DND-41 (cell line): Measurements from ENCODE around the gene PIGO.

ENCODE experiments used
- ATAC-seq: fragments of 200-7000 bp; cut with Tn5 transposase; 3 replicates; pipeline ENCODE4 v1.9.1; 2021; ENCODE audit warnings: low read depth; ENCODE audit not compliant: insufficient read depth
- DNase-seq: peaks from one replicate; pipeline ENCODE4 v3.0.0-alpha.2; 2020
- H2AFZ ChIP-seq: 2 replicates; pipeline ENCODE4 v1.6.0; 2012; ENCODE audit warnings: low read depth, low read length
- H3K27ac ChIP-seq: 2 replicates; pipeline ENCODE4 v1.5.1; 2012; ENCODE audit warnings: low read length, inconsistent platforms
- H3K27me3 ChIP-seq: fragments of 200-600 bp; sonication (generic); 2 replicates; pipeline ENCODE4 v1.6.0; 2012; ENCODE audit warnings: low read length, mild to moderate bottlenecking, inconsistent platforms; ENCODE audit not compliant: insufficient read depth, poor library complexity
- H3K36me3 ChIP-seq: 2 replicates; pipeline ENCODE4 v1.5.1; 2012; ENCODE audit warnings: low read length, inconsistent platforms; ENCODE audit not compliant: insufficient read depth
- H3K4me1 ChIP-seq: 2 replicates; pipeline ENCODE4 v1.5.1; 2012; ENCODE audit warnings: mild to moderate bottlenecking, low read length; ENCODE audit not compliant: insufficient read depth
- H3K4me2 ChIP-seq: 2 replicates; pipeline ENCODE4 v1.6.0; 2012; ENCODE audit warnings: mild to moderate bottlenecking, moderate library complexity, low read length, inconsistent platforms; ENCODE audit not compliant: insufficient read depth
- H3K4me3 ChIP-seq, 2 experiments: fragments of 200-600 bp in 1 of 2; shearing (Covaris generic) in 1 of 2; 2 replicates each; pipeline ENCODE4 v1.5.1; 2012 to 2016; ENCODE audit warnings: inconsistent platforms in 2 of 2, low read length in 2 of 2, mild to moderate bottlenecking in 2 of 2, low read depth in 1 of 2, moderate library complexity in 1 of 2
- H3K79me2 ChIP-seq: 2 replicates; pipeline ENCODE4 v1.6.0; 2012; ENCODE audit warnings: low read length, inconsistent platforms; ENCODE audit not compliant: insufficient read depth
- H3K9ac ChIP-seq: 2 replicates; pipeline ENCODE4 v1.6.0; 2012; ENCODE audit warnings: low read depth, mild to moderate bottlenecking, inconsistent platforms, low read length, moderate library complexity
- H3K9me3 ChIP-seq: 2 replicates; pipeline ENCODE4 v1.5.1; 2012; ENCODE audit warnings: low read length, moderate library complexity, mild to moderate bottlenecking, inconsistent platforms; ENCODE audit not compliant: insufficient read depth, severe bottlenecking
- H4K20me1 ChIP-seq: 2 replicates; pipeline ENCODE4 v1.6.0; 2012; ENCODE audit warnings: low read length; ENCODE audit not compliant: insufficient read depth
- EZH2 ChIP-seq: IDR thresholded peaks from 3 replicates; pipeline ENCODE4 v1.6.1; 2012; ENCODE audit warnings: borderline replicate concordance, low read depth, mild to moderate bottlenecking, moderate library complexity, low read length, inconsistent platforms; ENCODE audit not compliant: severe bottlenecking
- TF ChIP-seq, protein P1 (sequence below): IDR thresholded peaks from 2 replicates; pipeline ENCODE4 v1.5.1; 2012; ENCODE audit warnings: borderline replicate concordance, low read length, moderate library complexity, mild to moderate bottlenecking; ENCODE audit not compliant: poor library complexity, severe bottlenecking; ENCODE audit errors: extremely low read depth

Gene PIGO

DNA sequence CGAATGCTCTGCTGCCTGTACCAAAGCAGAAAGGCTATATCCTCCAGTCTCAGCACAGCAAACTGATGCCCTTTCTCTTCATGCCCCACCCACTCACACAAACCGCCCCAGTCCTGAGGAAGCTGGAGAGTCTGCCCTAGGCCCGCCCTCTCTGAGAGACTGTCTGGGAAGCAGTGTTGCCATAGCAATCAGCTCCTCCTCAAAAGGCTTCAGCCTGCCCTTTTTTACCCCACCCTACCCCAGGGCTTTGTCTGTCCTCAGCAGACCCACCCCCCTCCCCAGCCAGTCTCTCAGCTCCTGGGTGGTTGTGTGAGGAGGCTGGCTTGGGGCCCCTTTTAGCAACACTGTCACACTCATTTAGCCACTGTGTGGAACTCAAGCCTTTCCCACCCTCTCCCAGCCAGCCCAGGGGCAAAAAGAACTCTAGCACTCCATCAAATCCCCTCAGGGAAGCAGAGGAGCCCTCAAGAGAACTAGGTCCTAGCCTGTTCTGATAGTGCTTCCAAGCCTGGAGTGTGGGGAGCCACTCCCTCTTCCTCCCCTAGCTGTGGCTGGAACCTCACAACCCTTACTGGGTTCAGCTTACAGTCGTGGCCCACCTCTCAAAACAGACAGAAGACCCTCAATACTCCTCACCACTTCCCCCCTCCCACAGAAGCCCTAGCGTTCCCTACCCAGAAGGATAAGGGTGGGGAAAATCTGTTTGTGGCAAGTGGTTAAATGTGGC lies 17.9 kb upstream of the PIGO start:
- H3K36me3 ChIP-seq: no peaks in the 10 kb centered on the region
- H4K20me1 ChIP-seq: no peaks in the 10 kb centered on the region
- no peak for TF ChIP-seq EZH2
- TF ChIP-seq, protein P1, sequence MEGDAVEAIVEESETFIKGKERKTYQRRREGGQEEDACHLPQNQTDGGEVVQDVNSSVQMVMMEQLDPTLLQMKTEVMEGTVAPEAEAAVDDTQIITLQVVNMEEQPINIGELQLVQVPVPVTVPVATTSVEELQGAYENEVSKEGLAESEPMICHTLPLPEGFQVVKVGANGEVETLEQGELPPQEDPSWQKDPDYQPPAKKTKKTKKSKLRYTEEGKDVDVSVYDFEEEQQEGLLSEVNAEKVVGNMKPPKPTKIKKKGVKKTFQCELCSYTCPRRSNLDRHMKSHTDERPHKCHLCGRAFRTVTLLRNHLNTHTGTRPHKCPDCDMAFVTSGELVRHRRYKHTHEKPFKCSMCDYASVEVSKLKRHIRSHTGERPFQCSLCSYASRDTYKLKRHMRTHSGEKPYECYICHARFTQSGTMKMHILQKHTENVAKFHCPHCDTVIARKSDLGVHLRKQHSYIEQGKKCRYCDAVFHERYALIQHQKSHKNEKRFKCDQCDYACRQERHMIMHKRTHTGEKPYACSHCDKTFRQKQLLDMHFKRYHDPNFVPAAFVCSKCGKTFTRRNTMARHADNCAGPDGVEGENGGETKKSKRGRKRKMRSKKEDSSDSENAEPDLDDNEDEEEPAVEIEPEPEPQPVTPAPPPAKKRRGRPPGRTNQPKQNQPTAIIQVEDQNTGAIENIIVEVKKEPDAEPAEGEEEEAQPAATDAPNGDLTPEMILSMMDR: no peak
- H3K27me3 ChIP-seq: no peaks in the 10 kb centered on the region
- H3K4me1 ChIP-seq: peaks cover 57% of the 10 kb centered on the region
- H3K4me3 ChIP-seq: peak overlapping the region; percentile 15 to 65; a peak in 3 of 4 replicates
- ATAC-seq: peak; percentile 48
- H3K4me2 ChIP-seq: peak overlapping the region; percentile 92
- H2AFZ ChIP-seq: peak overlapping the region; percentile 73
- H3K9ac ChIP-seq: peak overlapping the region; percentile 51
- H3K27ac ChIP-seq: peak overlapping the region; percentile 81
- peak; percentile 88 for DNase-seq
- H3K9me3 ChIP-seq: no peaks in the 10 kb centered on the region
- H3K79me2 ChIP-seq: no peaks in the 10 kb centered on the region

DNA sequence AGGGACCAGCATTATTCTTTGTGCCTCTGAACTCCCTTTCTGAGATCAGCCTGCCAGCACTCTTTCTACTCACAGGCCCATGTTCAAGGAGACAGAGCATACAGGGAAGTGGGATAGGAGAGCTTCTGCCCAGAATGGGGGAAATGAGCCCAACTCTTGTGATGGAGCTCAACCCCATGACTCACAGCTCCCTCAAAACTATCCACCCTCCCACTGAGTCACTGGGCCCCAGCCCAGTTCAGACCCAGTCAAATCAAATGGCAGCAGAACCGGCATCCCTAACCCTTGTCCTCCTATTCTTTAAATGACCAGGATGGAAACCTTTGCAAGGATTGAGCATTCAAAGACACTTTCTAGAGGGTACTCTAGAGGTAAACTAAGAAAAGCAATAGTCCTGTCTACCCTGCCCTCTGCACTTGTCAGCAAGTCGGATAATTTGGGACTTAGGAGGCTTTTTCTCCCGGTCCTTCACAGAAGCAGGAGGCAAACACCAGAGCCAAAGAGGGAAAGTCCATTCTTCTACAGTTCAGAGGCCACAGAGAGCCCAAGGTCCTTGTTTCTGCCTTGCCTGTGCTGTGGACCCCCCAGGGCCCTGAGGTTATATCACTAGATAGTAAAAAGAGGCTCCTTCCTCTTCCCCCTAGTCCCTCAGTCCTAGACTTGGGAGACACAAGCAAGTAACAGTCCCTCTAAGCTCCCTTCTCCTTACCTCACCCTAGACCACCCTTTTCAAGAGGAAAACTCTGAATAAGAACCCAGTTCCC lies 16.0 kb upstream of the PIGO start:
- H3K4me2 ChIP-seq: 0 out of 2 replicates have a peak overlapping the region, but pooled peaks have one; percentile 79
- H3K79me2 ChIP-seq: no peaks in the 10 kb centered on the region
- H3K9ac ChIP-seq: no peak overlapping the region

DNA sequence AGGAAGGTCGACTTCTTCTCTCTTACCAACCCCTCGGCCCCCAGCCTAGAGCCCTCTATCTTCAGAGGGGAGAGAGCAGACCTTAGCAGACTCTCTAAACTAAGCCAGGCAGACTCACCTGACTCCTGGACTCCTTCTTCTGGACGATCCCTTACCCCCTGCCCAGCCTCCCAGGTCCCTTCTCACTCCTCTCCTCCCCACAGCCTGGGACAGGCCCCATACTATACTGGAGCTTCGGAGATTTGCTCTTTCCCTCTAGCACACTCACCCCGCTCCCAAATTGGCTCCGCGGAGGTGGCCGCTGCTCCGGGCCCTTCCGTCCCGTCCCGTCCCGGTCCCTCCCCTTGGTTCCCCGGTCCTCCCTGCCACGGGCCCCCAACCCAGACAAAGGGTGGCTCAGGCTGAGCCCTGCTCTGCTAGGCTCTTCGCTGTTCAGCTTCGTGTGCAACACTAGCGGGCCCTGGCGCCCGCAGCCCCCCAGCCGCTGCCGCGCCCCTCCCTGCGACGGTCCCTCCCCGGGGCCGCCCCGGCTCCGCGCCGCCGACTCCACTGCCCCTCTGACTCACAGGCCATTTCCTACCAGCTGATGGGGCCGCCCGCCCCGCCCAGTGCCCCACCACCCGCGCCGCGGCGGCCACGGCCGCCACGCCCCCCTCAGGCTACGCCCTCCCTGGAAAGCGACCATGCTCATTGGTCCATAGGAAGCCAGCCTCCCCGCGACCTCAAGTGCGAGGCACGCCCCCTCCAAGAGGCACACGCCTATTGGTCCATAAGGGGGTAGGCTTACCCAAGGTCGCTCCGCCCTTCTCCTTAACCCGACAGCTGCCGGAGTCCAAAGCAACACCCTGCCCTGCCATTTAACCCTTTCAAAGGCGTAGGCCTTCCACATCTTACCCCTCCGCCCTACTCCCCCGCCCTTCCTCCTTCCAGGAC lies 14.9 kb upstream of the PIGO start:
- peak overlapping the region; percentile 16 to 57; a peak in 3 of 4 replicates for H3K4me3 ChIP-seq

More for the DNA sequence above, 16.0 kb upstream of the PIGO start:
- no peak for DNase-seq
- TF ChIP-seq, protein P1: no peak
- TF ChIP-seq EZH2: no peak
- H3K27ac ChIP-seq: peak overlapping the region; percentile 24
- no peaks in the 10 kb centered on the region for H3K9me3 ChIP-seq
- H2AFZ ChIP-seq: no peak overlapping the region
- no peak overlapping the region for H3K4me3 ChIP-seq
- ATAC-seq: no peak
- no peaks in the 10 kb centered on the region for H3K27me3 ChIP-seq
- H4K20me1 ChIP-seq: no peaks in the 10 kb centered on the region
- peaks cover 56% of the 10 kb centered on the region for H3K4me1 ChIP-seq
- H3K36me3 ChIP-seq: no peaks in the 10 kb centered on the region; the same call in 1 of the 2 replicates

More for the DNA sequence above, 14.9 kb upstream of the PIGO start:
- no peaks in the 10 kb centered on the region for H3K79me2 ChIP-seq
- H3K36me3 ChIP-seq: no peaks in the 10 kb centered on the region; the same call in 1 of the 2 replicates
- H3K27ac ChIP-seq: peak overlapping the region; percentile 26; the same call in 1 of the 2 replicates
- TF ChIP-seq, protein P1: no peak
- TF ChIP-seq EZH2: no peak
- peak overlapping the region; percentile 55 for H3K9ac ChIP-seq
- peak overlapping the region; percentile 79 for H3K4me2 ChIP-seq
- peaks cover 45% of the 10 kb centered on the region for H3K4me1 ChIP-seq
- H3K9me3 ChIP-seq: no peaks in the 10 kb centered on the region
- ATAC-seq (peak; percentile 75), DNase-seq (peak; percentile 95)
- H4K20me1 ChIP-seq: no peaks in the 10 kb centered on the region
- no peaks in the 10 kb centered on the region for H3K27me3 ChIP-seq
- H2AFZ ChIP-seq: peak overlapping the region; percentile 62
